ENCODE measurements around the gene ZSCAN2.

ZSCAN2 gene

DNA sequence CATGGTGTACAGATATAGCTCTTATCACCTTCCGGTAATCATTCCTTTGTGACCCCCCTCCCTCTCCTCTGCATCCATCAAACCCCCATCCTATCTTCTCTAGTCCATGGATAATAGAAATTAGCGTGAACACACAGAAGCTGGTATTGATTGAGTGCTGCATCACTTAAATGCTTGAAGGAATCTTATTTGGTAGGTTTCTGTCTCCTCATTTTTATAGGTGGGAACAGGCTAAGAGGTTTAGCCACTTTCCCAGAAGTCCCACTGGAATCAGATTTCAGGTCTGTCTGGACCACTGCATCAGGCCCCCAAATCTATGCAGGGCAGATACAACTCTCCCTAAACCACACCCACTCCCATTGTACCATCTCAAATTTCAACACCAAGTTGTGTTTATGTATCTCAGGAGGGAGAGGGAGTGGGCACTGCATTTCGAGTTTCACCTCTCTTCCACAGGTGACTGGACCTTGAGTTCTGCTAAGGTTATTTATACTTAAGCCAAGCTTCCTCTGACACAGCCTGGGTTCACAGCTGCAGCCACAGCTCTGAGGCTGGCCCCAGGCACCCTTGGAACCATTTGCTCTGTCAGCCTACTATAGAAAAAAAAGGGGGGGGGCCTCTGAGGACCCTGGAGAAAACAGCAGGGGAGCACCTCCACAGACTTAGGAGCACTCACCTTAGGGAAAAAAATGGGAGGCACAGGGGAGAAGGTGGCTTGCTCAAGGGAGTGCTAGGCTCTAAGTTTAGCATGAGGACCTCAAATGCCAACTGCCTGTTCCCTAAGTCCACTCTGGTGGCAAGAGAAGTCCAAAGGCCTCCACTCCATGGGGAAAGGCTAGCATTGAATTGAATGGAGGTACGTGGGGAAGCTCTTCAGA, 59.3 kb downstream of the ZSCAN2 start:
- no peak for DNase-seq (ENCODE audit: low read depth, low spot score)
- H3K4me3 ChIP-seq (ENCODE audit: low read depth, low read length) = no peak overlapping the region
- CTCF ChIA-PET = interaction anchor here (1.0 to 3.6 kb wide), 6 partner anchors 8 to 269 kb away, joined by 3 to 26 read pairs (median 8); partner anchors contain the start of gene SEC11A
- no peak for TF ChIP-seq CTCF (IDR thresholded peaks at IDR 0.05; ENCODE audit: insufficient read depth, low read length, missing control alignments)
- POLR2A ChIA-PET = interaction anchor here (0.9 kb wide), 1 partner anchor 56 kb away, joined by 3 read pairs; the partner anchor contains the start of gene SEC11A

DNA sequence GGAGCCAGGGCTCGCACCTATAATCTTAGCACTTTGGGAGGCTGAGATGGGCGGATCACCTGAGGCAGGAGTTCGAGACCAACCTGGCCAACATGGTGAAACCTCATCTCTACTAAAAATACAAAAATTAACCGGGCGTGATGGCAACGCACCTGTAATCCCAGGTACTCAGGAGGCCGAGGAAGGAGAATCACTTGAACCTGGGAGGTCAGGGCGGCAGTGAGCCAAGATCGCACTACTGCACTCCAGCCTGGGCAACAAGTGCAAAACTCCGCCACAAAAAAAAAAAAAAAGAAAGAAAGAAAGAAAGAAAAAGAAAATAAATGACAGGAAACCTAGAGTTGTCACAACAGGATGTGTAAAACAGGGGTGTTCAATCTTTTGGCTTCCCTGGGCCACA, 60.2 kb downstream of the ZSCAN2 start:
- H3K4me3 ChIP-seq (ENCODE audit: low read depth, low read length) = no peak overlapping the region
- POLR2A ChIA-PET = no interaction called here
- CTCF ChIA-PET = interaction anchor here (0.6 to 3.6 kb wide), 3 partner anchors 62 to 268 kb away, joined by 3 to 26 read pairs (median 6); no protein-coding TSS in a partner anchor
- no peak for TF ChIP-seq CTCF (IDR thresholded peaks at IDR 0.05; ENCODE audit: insufficient read depth, low read length, missing control alignments)
- no peak for DNase-seq (ENCODE audit: low read depth, low spot score)

DNA sequence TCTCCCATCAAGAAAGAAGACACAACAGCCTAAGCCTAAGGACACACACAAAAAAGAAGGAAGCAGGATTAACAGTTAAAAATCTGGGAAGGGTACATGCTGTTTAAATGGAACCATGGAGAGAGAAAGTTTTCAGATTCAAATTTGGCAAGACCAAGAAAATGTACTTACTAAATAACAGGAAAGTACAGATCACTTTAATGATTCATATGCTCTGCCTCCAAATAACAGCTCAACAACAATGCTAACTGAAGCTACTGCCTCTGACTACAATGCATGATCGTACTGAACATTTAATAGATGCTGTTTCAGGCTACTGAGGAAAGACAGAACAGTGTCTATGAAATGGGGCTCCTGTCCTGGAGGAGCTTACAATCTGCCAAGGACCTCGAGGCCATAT, 65.6 kb downstream of the ZSCAN2 start:
- H3K4me3 ChIP-seq (ENCODE audit: low read depth, low read length) = no peak overlapping the region
- no peak for TF ChIP-seq CTCF (IDR thresholded peaks at IDR 0.05; ENCODE audit: insufficient read depth, low read length, missing control alignments)
- ChIA-PET CTCF (interaction anchor here (0.6 to 1.0 kb wide), 3 partner anchors 8 to 12 kb away, joined by 3 to 5 read pairs (median 4); partner anchors contain the start of genes NMB and WDR73), POLR2A (no interaction called here)
- no peak for DNase-seq (ENCODE audit: low read depth, low spot score)

DNA sequence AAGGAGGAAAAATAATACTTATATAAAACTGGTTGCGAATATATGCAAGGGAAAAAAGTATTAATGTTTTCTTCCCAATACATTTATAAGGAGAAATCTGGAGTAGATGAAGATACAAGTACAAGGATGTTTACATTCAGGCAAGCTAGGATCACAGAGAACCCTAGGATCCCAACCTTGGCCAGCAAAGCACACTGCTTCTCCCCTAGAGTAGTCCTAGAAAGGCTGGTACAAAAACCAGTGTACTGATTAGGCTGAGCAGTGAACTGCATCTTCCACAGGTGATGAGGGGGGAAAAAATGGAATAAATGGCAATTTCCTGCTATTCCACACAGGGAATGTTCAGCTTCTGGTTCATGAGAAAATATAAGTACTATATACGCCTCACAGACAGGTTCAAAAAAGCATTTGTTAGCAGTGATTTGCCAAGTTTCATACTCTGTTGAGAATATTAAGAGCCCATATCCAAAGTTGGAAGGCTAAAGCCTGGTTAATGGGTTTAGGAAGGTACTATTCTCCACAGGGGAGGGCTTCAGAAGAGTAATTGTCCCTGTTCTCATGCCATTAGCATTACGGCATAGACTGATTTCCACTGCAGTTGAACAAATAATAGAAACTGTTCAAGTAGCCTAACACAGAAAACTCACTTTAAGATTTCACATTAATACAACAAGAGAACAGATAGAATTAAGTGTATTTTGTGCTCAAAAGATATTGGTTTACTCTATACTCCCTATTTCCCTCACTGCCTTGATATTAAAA, 67.6 kb downstream of the ZSCAN2 start:
- ChIA-PET POLR2A (no interaction called here), CTCF (interaction anchor here (1.2 to 2.4 kb wide), 3 partner anchors 9 to 13 kb away, joined by 4 to 17 read pairs (median 5); partner anchors contain the start of gene NMB)

DNA sequence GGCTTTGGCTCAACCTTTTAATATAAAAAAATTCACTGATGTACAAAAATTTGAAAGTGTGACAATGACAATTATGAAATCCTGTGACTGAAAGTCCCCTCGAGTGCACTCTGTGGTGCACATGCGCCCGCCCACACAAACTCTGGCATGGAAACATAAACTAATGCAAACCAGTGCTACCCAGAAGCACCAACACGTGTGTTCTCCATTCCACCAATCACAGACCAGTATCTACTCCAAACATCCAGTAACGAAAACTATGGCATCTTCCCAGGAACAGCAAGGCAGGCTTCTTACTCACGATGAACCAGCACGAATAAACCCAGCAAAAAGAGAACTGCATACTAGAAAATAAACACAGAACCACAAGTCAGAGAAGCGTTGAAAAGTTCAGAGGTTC, 68.9 kb downstream of the ZSCAN2 start:
- no peak for TF ChIP-seq CTCF (IDR thresholded peaks at IDR 0.05; ENCODE audit: insufficient read depth, low read length, missing control alignments)
- DNase-seq (ENCODE audit: low read depth, low spot score) = no peak
- ChIA-PET POLR2A (interaction anchor here (0.6 to 0.8 kb wide), 2 partner anchors 16 to 22 kb away, joined by 3 read pairs; partner anchors contain the start of gene WDR73), CTCF (interaction anchor here (2.4 kb wide), 1 partner anchor 10 kb away, joined by 17 read pairs; the partner anchor contains the start of gene NMB)
- H3K4me3 ChIP-seq (ENCODE audit: low read depth, low read length) = no peak overlapping the region

More for the DNA sequence above, 67.6 kb downstream of the ZSCAN2 start:
- no peak for DNase-seq (ENCODE audit: low read depth, low spot score)
- no peak overlapping the region for H3K4me3 ChIP-seq (ENCODE audit: low read depth, low read length)
- no peak for TF ChIP-seq CTCF (IDR thresholded peaks at IDR 0.05; ENCODE audit: insufficient read depth, low read length, missing control alignments)

Data from AG04449 (cell line).